ENCODE results near the gene EHD4. TPM values are rescaled to one million over a fixed set of nuclear protein-coding genes. Genes with fewer than 3 reads are reported as not detected.

EHD4 gene
- total RNA-seq, 1 donor from 2014 or later, result 64.9 TPM

DNA sequence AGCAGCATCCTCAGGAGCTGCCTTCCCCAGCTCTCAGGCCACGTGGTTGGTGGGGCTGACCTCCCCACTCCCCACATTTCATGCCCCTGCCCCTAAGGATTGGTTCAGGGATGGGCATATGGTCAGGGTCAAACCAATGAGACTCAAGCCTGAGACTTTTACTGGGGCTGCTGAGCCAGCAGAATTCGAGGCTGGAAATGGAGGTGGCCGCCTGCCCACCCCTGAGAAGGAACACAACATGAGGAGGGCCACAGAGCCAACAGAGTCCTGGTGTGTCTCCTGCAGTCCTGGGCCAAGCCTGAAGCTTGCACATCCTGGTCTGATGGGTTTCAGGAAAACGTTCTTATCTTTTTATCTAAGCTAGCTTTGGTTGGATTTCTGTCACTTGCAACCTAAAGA, 5.9 kb downstream of the EHD4 start:
- no peak for DNase-seq (ENCODE audit: low spot score)
- TF ChIP-seq, protein P1, sequence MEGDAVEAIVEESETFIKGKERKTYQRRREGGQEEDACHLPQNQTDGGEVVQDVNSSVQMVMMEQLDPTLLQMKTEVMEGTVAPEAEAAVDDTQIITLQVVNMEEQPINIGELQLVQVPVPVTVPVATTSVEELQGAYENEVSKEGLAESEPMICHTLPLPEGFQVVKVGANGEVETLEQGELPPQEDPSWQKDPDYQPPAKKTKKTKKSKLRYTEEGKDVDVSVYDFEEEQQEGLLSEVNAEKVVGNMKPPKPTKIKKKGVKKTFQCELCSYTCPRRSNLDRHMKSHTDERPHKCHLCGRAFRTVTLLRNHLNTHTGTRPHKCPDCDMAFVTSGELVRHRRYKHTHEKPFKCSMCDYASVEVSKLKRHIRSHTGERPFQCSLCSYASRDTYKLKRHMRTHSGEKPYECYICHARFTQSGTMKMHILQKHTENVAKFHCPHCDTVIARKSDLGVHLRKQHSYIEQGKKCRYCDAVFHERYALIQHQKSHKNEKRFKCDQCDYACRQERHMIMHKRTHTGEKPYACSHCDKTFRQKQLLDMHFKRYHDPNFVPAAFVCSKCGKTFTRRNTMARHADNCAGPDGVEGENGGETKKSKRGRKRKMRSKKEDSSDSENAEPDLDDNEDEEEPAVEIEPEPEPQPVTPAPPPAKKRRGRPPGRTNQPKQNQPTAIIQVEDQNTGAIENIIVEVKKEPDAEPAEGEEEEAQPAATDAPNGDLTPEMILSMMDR (IDR thresholded peaks at IDR 0.05; ENCODE audit: unreplicated experiment), result no peak
- no peak overlapping the region for H3K27ac Mint-ChIP-seq (ENCODE audit: unreplicated experiment)
- no peaks in the 10 kb centered on the region for H3K9me3 Mint-ChIP-seq (ENCODE audit: unreplicated experiment)
- H3K36me3 Mint-ChIP-seq (ENCODE audit: low read depth, unreplicated experiment), result peaks cover 11% of the 10 kb centered on the region
- H3K4me3 Mint-ChIP-seq (ENCODE audit: unreplicated experiment), result no peak overlapping the region
- H3K27me3 Mint-ChIP-seq (ENCODE audit: unreplicated experiment), result peaks cover 9% of the 10 kb centered on the region
- peaks cover 52% of the 10 kb centered on the region for H3K4me1 Mint-ChIP-seq (ENCODE audit: unreplicated experiment)

DNA sequence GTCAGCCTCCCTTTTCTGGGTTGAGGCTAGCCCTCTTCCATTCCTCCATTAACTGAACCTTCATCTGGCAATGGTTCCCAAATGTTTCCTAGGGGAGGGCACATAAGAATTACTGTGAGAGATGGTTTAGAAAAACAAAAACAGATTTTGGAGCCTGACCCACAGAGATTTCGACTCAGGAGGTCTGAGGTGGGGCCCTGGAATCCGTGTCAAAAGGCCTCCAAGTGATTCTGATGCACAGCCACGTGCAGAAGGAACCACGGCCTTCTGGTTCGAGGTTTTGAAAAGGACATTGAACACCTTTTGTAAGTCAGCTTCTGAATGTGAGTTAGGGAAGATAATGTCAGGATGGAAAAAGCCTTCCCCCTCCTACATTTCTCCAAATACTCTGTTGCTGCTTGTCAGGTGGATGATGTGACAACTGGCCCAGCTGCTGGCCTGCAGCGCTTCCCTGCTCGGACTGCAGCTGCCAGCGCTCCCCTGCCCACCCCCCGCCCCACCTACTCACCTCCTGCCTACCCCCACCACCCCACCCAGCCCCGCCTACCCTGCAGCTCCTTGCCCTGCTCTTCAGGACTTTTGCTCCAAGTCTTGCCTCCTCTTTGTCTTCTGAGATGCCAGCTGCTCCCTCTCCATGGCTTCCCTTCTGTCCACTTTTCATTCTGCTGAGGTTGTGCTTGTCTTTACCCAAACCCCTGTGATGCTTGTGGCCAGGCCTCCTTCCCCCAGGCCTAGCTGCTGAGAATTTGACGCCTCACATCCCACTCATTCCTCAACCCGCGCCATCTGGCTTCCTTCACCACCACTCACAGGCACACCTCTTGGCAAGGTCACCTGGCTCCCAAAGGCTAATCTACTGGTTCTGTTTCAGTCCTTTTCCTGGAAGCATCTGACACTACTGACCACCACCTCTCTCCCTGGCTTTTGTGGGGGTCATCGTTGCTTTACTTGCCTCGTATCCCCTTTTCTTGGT, 6.6 kb downstream of the EHD4 start:
- no peak overlapping the region for H3K27ac Mint-ChIP-seq (ENCODE audit: unreplicated experiment)
- peaks cover 48% of the 10 kb centered on the region for H3K4me1 Mint-ChIP-seq (ENCODE audit: unreplicated experiment)
- H3K36me3 Mint-ChIP-seq (ENCODE audit: low read depth, unreplicated experiment), result peaks cover 11% of the 10 kb centered on the region
- no peaks in the 10 kb centered on the region for H3K9me3 Mint-ChIP-seq (ENCODE audit: unreplicated experiment)
- DNase-seq (ENCODE audit: low spot score), result no peak
- TF ChIP-seq, protein P1 (IDR thresholded peaks at IDR 0.05; ENCODE audit: unreplicated experiment), result no peak
- peak overlapping the region; percentile 33 for H3K4me3 Mint-ChIP-seq (ENCODE audit: unreplicated experiment)
- peaks cover 5% of the 10 kb centered on the region for H3K27me3 Mint-ChIP-seq (ENCODE audit: unreplicated experiment)

DNA sequence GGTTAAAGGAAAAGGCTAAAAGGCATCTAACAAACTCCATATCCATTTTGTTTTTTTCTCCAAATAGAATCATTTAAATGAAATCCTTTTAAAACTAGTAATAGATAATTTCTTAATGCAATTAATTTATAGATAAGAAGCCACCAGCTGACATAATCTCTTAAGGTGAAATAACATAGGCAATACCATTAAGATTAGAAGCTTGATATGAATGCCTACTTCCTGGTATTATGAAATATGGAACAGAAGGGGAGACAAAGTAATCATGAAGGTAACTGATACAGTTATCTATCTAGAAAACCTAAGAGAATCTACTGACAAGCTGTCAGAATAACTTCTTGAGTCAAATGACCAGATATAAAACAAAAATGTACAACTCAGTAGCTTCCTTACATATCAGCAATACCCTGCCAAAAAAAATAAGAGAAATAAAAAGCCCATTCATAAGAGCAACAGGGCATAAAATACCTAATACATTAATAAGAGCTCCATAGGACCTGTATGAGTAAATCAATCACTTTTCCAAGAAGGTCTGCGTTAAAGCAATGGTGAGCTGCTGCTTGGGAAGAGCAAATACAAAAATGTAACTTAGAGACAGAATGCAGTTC, 10.7 kb downstream of the EHD4 start:
- no peak overlapping the region for H3K27ac Mint-ChIP-seq (ENCODE audit: unreplicated experiment)
- TF ChIP-seq, protein P1 (IDR thresholded peaks at IDR 0.05; ENCODE audit: unreplicated experiment), result no peak
- no peaks in the 10 kb centered on the region for H3K9me3 Mint-ChIP-seq (ENCODE audit: unreplicated experiment)
- H3K4me1 Mint-ChIP-seq (ENCODE audit: unreplicated experiment), result peaks cover 44% of the 10 kb centered on the region
- no peak overlapping the region for H3K4me3 Mint-ChIP-seq (ENCODE audit: unreplicated experiment)
- H3K36me3 Mint-ChIP-seq (ENCODE audit: low read depth, unreplicated experiment), result peaks cover 20% of the 10 kb centered on the region
- no peaks in the 10 kb centered on the region for H3K27me3 Mint-ChIP-seq (ENCODE audit: unreplicated experiment)
- DNase-seq (ENCODE audit: low spot score), result no peak

DNA sequence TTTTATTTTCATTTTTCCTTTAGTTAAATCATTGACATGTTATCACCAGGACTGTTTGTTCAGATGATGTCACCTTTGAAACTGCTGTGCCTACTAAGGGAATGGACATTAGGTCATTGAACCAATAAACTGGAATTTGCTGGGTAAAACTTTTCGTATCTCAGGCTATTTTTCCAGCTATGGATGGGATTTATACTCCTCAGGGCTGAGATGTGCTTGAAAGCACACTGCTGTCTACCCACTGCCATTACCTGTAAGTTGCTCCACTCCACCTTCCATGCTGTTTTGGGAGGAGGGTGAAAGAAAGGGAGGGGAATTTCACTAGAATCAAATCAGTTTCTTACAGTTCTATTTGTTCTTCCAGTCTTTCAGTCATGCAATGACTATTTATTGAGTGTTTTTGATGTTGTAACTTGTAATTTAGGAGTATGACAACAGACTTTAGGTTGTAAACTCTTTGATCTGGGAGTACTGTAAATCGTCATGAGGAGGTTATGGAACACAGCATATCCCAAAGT, 11.3 kb downstream of the EHD4 start:
- Mint-ChIP-seq H3K4me1 (ENCODE audit: unreplicated experiment) (peaks cover 44% of the 10 kb centered on the region), H3K36me3 (ENCODE audit: low read depth, unreplicated experiment) (peaks cover 21% of the 10 kb centered on the region), H3K9me3 (ENCODE audit: unreplicated experiment) (no peaks in the 10 kb centered on the region), H3K4me3 (ENCODE audit: unreplicated experiment) (no peak overlapping the region), H3K27ac (ENCODE audit: unreplicated experiment) (no peak overlapping the region), H3K27me3 (ENCODE audit: unreplicated experiment) (no peaks in the 10 kb centered on the region)
- TF ChIP-seq, protein P1 (IDR thresholded peaks at IDR 0.05; ENCODE audit: unreplicated experiment), result no peak
- DNase-seq (ENCODE audit: low spot score), result no peak
